HG02763 (cell line): ENCODE data around the gene GABRR3.
A peak's percentile ranks its signal among the peaks of the same experiment; 100 is the strongest.

ENCODE experiments used
- ATAC-seq: cut with Tn5 transposase; IDR thresholded peaks from one replicate; pipeline ENCODE4 v1.9.1; 2021; ENCODE audit warnings: mild to moderate bottlenecking, moderate library complexity; ENCODE audit not compliant: unreplicated experiment

Gene GABRR3

DNA sequence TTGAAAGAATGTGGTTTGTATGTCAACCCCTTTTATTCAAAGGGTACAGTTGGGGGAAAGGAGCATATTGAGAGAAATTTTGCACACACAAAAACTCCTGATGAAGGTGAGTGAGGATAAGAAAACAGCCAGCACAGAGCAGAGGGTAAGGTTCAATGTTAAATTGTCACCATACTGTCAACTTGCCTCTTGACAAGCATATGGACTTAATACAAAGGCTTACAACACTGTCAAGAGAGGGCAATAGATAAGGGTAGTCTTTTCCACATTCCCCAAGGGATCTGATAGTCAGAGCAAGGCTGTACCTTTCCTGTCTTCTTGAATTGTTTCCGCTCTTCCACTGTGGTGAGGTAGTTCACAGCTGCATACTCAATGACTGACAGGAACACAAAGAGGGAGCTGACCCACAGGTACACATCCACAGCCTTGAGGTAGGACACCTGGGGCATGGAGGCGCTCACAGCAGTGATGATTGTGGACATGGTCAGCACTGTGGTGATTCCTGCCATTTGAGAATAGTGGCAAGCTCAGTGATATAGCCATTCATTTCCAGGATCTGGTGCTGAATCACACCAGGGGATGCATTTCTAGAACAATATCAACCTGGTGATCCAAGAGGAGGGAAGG is 42.5 kb downstream of the GABRR3 start:
- ATAC-seq = no peak

DNA sequence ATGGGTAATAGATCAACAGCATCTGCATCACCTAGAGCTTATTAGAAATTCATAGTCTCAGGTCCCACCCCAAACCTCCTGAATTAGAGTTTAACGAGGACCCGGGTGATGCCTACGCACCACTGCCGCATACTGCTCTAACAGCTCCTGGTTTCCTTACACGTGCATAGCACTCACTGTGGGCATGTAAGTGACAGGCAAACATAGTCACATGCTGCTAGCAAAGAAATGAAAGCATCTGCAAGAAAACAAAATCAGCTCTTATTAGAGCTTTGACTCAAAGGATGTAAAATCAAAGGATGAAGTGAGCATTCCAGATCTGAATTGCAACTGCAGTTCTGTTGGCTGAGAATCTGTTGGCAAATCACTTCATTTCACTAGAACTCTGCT is 43.8 kb downstream of the GABRR3 start:
- ATAC-seq = no peak

DNA sequence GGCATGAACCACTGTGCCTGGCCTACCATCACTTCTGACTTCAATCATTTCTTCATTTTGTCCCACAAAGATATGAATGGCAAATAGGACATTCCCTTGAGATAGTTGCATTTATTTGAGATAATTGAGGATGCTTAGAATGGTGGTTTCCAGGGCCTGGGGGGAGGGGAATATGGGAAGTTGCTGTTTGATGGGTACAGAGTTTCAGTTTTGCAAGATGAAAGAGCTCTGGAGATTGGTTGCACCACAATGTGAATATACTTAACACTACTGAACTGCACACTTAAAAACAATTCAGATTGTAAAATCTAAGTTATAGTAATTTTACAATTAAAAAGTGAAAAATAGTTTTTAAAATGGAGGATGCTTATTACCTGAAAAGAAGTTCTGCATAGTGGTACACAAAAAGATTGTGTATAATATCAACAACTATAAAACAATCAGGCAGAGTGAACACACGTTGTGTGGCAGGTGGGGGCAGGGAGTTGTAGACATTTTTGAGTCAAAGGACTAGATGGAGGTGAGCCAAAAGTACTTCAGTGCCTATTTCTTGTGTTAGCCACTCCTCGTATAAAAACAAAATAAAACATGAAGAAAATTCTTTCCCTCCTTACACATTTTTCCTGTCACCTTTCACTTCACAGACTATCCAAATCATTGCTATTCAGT is 44.4 kb downstream of the GABRR3 start:
- ATAC-seq = no peak

DNA sequence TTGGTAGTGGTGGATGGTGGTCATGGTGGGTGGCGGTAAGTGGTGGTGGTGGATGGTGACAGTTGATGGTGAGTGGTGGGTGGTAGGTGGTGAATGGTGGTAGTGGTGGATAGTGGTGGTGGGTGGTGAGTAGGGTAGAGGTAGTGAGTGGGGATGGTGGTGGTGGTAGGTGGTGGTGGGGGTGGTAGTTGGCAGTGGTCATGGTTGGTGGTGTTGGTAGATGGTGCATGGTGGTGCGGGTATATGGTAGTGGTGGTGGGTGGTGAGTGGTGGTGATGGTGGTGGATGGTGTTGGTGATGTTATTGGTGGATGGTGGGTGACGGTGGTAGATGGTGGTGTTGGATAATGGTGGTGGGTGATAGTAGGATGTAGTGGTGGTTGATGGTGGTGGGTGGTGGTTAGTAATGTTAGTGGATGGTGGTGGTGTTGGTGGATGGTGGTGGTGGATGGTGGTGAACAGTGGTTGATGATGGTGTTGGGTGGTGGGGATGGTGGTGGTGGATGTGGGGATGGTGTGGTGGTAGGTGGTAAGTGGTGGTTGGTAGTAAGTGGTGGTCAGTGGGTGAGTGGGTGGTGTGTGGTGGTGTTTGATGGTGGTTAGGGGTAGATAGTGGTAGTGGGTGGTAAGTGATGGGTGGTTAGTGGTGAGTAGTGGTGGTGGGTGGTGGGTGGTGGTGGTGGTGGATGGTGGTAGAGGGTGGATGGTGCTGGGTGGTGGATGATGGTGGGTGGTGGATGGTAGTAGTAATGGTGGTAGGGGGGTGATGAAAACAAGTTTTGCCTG is 46.1 kb downstream of the GABRR3 start:
- ATAC-seq = no peak

DNA sequence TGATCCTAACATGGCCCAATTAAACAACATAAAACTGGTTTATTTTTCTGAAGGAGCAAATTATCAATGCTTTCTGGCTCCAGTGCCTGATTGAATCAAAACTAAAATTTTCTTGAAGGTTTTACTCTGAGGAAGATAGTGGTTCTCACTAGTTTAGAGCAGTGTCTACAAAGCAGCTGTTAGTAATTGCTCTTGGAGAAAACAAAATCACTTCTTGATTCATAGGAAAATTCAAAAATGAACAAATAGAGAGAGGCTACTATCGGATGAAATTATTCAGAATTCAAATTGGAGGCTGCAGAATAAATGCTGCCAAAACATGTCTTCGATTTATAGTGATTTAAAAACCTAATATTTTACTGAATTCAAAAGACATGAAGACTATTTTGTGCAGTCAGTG is 47.8 kb downstream of the GABRR3 start:
- no peak for ATAC-seq

DNA sequence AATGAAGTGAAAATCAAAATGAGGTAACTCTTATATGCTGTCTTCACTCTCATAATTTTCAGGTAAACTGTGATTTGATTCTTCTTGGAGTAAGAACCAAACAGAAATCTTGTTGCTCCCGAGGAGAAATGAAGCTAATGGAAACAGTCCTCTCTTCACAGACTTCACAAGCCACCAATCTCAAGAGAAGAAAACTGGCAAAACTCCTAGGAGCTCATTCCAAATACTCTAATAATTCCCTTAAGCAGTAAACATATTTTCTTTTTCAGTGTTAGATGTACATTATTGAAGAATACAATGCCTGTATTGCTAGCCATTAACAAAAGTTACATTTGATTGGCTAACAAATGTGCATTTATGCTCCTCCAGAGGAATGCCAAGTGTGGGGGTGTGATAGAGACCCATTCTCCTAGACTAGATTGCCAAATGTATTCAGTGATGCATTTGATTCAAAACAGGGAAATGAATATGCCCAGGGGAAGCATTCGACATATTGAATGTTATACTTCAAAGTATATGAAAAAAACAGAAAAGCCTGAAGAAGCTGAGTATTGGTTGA is 51.1 kb downstream of the GABRR3 start:
- no peak for ATAC-seq

DNA sequence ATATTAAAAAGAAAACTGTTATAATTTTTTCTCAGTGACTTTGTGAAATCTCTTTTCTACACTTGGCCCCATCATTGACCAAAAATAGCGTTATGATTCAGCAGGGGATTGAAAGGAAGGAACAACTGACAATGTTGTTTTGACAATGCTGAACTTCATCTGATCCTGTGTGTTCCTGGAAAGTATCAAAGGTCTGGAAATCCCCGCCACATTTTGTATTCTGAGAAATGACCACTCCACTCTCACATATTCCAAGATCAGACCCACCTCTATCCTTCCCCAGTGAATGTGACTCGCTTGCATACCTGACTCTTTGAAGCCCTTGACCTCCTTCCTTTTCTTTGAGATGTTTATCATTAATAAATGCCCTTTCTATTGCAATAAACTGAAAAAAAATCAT is 53.2 kb downstream of the GABRR3 start:
- no peak for ATAC-seq

DNA sequence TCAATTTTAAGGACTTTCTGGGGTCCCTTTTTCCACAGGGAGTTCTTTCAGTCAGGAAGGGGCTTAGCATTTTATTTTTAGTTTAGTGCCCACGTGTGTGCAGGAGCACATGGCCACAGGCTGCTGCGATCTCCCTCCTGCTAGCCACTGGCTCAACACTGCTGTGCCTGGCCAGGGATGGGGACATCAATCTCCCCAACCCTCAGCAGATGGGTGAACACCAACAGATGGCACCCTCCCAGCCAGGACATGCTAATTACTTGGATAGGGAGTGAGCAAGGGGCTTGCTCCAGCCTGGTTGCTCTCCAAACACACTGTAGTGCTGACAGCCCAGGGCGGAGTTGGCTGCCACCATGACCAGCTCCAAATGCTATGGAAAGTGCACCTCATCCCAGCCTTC is 55.5 kb downstream of the GABRR3 start:
- no peak for ATAC-seq

DNA sequence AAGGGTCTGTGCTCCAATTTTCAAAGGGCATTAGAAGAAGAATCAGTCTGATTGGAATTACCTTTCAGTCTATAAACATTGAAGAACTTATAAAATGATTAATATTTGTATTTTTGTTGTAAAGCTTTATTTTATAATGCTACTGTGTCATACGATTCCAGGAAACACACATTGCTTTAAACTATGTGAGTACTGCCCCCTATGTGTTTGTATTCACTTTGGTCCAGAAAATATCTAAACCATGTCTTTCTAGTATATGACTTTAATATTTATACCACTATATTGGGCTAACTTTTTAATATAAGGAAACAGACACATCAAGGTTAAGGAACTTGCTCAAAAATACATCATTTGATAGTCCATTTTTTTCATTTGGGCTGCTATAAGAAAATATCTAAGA is 59.6 kb downstream of the GABRR3 start:
- ATAC-seq = no peak

DNA sequence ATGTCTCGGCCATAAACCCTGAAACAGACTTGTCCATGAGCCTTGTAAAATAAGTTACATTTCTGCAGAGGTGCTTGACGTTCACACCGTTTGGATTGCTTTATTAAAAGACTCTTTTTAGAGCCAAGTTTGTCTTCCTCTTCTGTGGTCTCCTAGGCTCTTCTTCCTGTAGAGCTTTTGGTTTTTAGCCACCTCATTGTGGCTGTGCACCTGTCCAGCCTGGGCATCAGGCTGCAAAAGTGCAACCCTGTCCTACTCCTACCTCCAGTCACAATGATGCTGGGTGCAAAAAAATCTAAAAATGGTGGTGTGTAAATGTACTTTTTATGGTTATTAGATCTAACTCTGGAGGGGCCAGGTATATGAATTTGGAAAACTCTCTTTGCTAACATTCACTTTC is 60.1 kb downstream of the GABRR3 start:
- no peak for ATAC-seq

DNA sequence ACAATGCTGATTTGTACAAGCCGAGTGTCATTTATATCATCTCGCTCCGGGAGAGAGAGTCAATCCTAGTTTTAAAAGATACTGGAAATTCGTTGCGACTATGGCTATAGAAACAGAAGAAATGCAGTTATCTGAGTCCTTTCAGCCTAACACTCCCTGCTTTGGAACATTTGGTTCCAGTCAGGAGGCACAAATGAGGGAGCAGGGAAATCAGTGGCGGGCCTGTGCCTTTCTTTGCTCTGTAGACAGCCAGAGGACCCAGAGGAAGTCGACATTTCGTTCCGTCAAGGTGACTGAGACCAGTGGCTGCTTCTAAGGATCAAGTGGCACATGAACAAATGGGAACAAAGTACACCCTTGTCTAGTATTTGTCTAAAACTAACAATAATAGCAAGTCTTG is 62.1 kb downstream of the GABRR3 start:
- no peak for ATAC-seq

DNA sequence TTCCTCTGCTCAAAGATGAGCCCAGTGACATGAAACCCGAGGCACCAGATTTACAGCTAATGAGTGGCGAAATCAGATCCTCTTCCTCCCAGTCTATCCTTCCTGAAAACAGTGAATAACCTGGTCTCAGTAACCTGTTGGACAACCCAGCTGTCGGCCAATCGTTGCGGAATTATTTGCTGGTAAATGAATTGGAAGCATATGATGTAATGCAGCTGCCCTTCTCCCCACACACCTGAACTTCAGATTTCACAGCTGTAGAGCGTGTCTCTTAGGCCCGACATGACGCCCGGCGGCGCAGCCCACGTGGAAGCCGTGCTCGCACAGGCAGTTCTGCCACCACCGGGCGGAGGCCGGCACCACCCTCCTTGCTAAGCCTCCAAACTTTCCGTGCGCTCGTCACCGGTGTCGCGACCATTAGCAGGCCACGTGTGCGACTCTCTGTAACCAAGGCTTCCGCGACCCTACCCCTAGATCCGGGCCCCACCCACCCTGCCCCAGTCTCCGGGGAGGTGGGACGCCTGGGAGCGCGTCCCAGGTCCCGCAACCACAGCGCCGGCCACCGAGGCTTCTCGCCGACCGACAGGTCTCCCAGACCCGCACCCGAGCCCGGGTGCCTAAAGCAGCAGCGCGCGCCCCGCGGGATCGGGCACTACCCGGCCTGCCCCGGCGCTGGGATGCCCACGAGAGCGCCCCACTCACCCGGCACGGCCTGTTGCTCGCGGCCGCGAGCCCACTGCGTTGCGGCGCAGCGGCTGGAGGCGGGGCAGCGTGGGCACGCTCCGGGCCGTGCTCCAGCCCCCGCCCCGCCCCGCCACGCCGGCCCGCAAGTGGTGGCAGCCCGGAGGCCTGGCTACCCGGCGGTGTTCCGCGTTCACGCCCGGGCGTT is 63.2 kb downstream of the GABRR3 start, which contains the start of gene RIOX2:
TSS of gene RIOX2 (minus strand) at position 753 of the 889 bp plus-strand sequence. CDS start 4,838 bp downstream, outside the sequence.
- ATAC-seq = peak; percentile 91

DNA sequence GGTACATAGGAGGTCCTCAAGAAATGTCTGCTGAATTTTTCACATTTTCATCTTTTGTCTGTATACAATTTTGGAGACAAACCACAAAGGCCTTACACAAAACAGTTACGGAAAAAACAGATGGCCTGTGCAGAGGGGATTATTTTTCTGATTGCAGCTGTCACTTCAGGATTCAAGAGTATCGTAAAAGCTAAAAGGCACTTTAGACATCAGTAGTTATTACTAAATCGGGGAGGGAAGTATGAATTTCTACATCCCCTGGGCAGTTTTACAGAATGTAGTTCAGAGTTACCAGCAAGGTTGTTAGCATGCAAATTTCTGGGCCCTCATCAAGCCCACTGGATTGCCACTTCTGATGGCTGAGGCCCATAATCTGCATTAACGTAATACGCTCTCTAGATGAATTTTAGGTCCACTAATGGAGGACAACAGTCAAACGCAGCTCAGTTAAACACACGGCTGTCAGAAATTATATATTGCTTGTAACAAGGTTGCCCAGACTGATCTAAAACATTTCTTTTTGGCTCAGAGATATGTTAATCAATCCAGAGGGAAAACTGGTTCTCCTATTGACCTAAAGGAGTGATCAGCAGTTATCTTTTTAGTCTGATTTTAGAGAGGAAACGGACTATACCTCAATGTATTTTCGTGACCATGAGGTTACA is 64.0 kb downstream of the GABRR3 start:
- no peak for ATAC-seq

DNA sequence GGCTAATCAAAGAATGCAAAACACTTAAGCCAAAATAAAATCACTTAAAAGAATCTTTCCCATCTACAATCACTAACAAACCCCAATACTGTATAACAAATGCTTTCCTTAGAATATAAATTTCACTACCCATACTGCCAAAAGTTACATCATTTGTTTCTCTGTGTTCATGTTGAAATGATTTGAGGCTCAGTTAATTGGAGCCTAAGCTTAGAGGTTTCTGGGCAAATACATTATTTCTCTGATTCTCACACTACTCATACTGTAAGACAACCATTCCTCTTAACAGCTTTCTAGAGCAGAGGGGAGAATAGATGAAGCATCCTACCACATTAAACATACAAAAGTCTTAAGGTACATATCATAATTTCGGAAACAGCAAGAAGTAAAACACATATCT is 65.0 kb downstream of the GABRR3 start:
- ATAC-seq = no peak

DNA sequence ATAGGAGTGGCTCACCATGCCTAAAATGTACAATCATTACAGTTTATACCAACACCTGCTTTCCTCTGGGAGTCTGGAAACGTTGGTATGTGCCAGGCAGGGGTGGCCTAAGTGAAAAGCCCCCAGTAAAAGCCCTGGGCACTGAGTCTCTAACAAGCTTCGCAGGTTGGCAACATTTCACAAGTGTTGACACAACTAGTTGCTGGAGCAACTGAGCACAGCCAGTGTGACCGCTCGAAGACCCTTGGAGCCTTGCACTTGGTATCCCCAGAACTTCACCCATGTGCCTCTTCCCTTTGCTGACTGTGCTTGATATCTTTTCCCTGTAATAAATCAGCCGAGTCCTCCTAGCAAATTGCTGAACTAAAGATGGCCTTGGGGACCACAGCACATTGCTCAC is 65.6 kb downstream of the GABRR3 start:
- no peak for ATAC-seq

DNA sequence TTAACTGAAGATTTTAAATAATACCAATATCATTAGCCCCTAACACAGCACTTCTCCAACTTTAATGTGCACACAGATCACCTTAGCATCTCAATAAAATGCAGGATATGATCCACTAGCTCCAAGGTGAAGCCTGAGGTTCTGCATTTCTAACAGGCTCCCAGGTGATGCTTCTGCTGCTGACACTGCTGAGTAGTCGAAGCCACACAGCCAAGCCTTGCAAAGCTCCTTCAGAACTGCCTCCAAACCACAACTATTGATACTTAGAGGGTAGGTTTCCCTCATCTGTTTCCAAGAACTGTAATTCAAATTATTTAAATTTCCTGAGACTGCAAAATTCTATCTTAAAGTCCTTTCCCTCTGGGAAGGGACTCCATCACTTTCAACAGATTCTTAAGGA is 66.7 kb downstream of the GABRR3 start:
- no peak for ATAC-seq

DNA sequence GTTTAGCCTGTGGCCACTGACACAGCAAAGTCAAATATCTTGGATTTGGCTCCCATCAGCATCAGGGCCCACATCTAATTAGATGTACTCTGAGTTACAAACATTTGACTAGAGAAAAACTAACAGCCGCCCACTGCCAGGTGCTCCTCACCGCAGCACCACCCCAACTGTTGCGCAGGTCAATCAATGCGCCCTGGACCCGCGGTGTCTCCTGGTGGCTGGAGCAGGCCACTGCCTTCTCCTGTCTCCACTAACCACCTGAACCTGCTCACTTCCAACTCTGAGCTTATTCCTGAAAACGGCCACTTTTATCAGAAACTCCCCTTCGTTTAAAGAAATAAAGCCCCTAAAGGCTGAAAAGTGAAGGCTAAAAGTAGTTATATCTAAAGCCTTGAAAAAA is 67.1 kb downstream of the GABRR3 start:
- no peak for ATAC-seq

DNA sequence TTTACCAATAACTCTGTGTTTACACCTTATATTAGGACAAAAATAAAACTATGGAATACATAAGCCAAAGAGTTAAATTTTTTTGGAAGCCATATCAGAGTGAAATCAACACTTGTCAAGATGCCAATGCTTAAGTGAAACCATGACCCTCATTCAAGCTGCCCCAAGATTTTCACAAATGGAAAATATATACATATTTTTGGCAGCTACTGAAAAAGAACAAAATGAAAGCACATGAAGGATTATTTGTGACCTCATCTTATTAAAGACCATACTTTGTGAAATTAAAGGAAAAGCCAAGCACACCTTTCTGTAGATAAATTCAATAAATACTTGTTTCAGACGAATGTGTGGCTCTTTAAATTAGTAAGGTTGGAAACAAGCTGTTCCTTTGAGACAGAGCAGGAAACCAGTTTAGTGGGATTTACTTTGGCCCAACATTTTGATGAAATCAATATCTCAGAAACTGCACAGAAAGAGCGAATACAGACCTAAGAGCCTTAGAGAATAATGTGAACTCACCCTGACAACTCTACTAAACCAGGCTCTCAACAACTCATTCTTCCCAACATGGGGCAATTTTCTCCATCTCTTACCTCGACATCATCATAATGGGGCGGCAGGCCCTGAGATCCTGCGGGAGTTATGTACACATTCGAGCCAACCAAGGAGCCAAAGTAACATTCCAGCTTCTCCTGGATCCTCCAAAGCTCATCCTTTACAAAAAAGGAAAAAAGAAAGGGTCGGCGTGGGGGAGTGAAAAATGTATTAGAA is 73.9 kb downstream of the GABRR3 start:
- ATAC-seq = no peak

DNA sequence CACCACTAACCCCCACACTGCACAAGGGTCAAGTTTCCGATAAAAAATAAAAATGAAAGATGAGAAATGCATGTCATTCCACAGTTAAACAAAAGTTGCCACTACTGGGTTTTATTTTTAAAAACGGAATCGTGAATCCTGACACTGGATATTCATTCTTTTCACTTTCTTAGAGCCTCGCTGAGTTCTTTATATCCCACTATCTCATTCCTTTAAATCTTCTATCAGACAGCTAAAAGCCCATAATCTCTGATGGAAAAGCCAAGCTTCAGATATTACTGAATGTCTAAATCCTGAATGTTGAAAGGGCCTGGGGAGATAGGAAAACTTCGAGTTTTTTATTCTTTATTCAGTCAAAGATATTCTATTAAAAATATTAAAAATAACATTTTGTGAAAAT is 74.6 kb downstream of the GABRR3 start:
- ATAC-seq = no peak

DNA sequence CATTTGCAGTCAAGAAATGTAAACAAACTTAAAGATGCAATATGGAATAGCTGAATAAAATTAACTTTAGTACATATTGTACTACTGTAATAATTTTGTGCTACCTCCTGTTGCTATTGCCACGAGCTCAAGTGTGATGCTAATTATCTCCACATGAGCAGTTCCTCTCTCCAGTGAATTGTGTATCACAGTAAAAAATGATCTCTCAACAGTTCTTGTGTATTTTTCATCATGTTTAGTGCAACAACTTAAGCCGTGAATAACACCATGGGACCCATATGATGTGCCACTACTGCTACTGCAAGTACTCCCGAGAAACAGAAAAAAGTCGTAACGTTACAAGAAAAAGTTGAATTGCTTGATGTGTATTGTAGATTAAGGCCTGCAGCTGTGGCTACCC is 75.2 kb downstream of the GABRR3 start:
- ATAC-seq = no peak
